Tibial nerve (tissue), 3 donors: Measurements from ENCODE around the gene MCF2L2.

Experiments
- POLR2A ChIP-seq, 2 donors: fragments of 450-650 bp; IDR thresholded peaks; one replicate each; pipeline ENCODE4 v1.6.1; 2017; ENCODE audit warnings: antibody characterized with exemption in 2 of 2, mild to moderate bottlenecking in 2 of 2, moderate library complexity in 2 of 2
- TF ChIP-seq, protein P1 (sequence below), 5 experiments: fragments of 200-600 bp in 3 of 5; fragments of 450-650 bp in 2 of 5; sonication (generic) in 3 of 5; IDR thresholded peaks; one replicate each; pipeline ENCODE4 v1.5.1; 2016 to 2019; ENCODE audit warnings: antibody characterized with exemption in 5 of 5, mild to moderate bottlenecking in 3 of 5, moderate library complexity in 2 of 5

DNA sequence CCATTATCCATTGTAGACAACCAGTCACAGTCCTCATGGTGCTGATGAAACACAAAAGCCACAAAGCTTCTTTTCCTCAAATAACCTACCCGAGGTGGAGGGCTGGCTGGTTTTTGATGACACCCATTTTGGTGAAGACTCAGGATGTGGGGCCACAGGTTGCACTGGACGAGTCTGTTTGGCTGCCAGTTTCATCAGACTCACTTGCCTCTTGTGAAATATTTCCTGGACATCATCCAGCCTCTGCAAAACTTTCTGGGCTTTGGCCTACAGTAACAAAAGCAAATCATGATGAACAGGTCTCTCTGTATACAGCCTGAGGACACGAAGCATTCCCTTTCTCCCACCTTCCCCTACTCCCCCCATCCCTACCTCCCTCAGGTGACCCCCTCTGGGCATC is 133.2 kb downstream of the MCF2L2 start:
- TF ChIP-seq, protein P1, sequence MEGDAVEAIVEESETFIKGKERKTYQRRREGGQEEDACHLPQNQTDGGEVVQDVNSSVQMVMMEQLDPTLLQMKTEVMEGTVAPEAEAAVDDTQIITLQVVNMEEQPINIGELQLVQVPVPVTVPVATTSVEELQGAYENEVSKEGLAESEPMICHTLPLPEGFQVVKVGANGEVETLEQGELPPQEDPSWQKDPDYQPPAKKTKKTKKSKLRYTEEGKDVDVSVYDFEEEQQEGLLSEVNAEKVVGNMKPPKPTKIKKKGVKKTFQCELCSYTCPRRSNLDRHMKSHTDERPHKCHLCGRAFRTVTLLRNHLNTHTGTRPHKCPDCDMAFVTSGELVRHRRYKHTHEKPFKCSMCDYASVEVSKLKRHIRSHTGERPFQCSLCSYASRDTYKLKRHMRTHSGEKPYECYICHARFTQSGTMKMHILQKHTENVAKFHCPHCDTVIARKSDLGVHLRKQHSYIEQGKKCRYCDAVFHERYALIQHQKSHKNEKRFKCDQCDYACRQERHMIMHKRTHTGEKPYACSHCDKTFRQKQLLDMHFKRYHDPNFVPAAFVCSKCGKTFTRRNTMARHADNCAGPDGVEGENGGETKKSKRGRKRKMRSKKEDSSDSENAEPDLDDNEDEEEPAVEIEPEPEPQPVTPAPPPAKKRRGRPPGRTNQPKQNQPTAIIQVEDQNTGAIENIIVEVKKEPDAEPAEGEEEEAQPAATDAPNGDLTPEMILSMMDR (IDR thresholded peaks at IDR 0.05), result no peak
- TF ChIP-seq POLR2A (IDR thresholded peaks at IDR 0.05), result no peak
